HepG2 (cell line): Measurements from ENCODE around the gene GTF2H2C. TPM values are rescaled to one million over a fixed set of nuclear protein-coding genes. Genes with fewer than 3 reads are reported as not detected.
"Not testable (repeated sequence)": the region's sequence is repeated elsewhere in the genome, so short reads cannot be mapped to it uniquely, and the experiment has no call there.

Source experiments
- ELF1 ChIP-seq: sonication (generic); formaldehyde crosslinking; IDR thresholded peaks from 2 replicates; pipeline ENCODE4 v1.4.0; 2020; ENCODE audit warnings: missing genetic modification reagents
- ELF3 ChIP-seq: IDR thresholded peaks from 2 replicates; pipeline ENCODE4 v1.6.1; 2016; ENCODE audit warnings: missing genetic modification reagents, missing compliant biosample characterization
- ETV5 ChIP-seq: IDR thresholded peaks from 2 replicates; pipeline ENCODE4 v1.6.1; 2018; ENCODE audit warnings: missing biosample characterization, missing genetic modification reagents, inconsistent platforms, borderline replicate concordance
- FOSL2 ChIP-seq: sonication (generic); formaldehyde crosslinking; IDR thresholded peaks from 2 replicates; pipeline ENCODE4 v1.4.0; 2020; ENCODE audit warnings: missing genetic modification reagents
- FOXK1 ChIP-seq: sonication (generic); formaldehyde crosslinking; IDR thresholded peaks from 2 replicates; pipeline ENCODE4 v1.4.0; 2020; ENCODE audit warnings: low read depth, missing genetic modification reagents, borderline replicate concordance
- GABPA ChIP-seq, 2 experiments: IDR thresholded peaks; 2 replicates each; pipeline ENCODE4 v1.6.1; 2011 to 2016; ENCODE audit warnings: low read depth in 2 of 2, low read length in 1 of 2, missing biosample characterization in 1 of 2, missing genetic modification characterization in 1 of 2
- HCFC1 ChIP-seq: fragments of 150-350 bp; IDR thresholded peaks from 2 replicates; pipeline ENCODE4 v1.6.1; 2014; ENCODE audit warnings: low read depth, low read length
- KLF16 ChIP-seq, 2 experiments: sonication (generic) in 1 of 2; formaldehyde crosslinking in 1 of 2; IDR thresholded peaks; 2 replicates each; pipeline versions ENCODE4 v1.6.1 to v1.8.0; 2016 to 2023; ENCODE audit warnings: missing genetic modification reagents in 2 of 2, missing compliant biosample characterization in 1 of 2
- MIXL1 ChIP-seq: IDR thresholded peaks from 2 replicates; pipeline ENCODE4 v1.6.1; 2016
- MYC ChIP-seq: sonication (generic); formaldehyde crosslinking; IDR thresholded peaks from 2 replicates; pipeline ENCODE4 v1.9.0; 2021; ENCODE audit warnings: missing genetic modification reagents, borderline replicate concordance
- PHF8 ChIP-seq: sonication (generic); formaldehyde crosslinking; IDR thresholded peaks from 2 replicates; pipeline ENCODE4 v1.5.0; 2020; ENCODE audit warnings: missing genetic modification reagents
- POLR2G ChIP-seq: fragments of 200-400 bp; formaldehyde crosslinking; IDR thresholded peaks from 2 replicates; pipeline ENCODE4 v1.6.1; 2018; ENCODE audit warnings: mild to moderate bottlenecking, low read depth, low read length, moderate library complexity
- RARA ChIP-seq: IDR thresholded peaks from 2 replicates; pipeline ENCODE4 v1.6.1; 2016; ENCODE audit warnings: missing genetic modification reagents, missing compliant biosample characterization
- SALL1 ChIP-seq: sonication (generic); formaldehyde crosslinking; IDR thresholded peaks from 2 replicates; pipeline ENCODE4 v1.8.0; 2022; ENCODE audit warnings: mild to moderate bottlenecking, missing genetic modification reagents
- SOX13 ChIP-seq, 3 experiments: fragments of 450-650 bp in 1 of 3; sonication (generic) in 1 of 3; formaldehyde crosslinking in 1 of 3; IDR thresholded peaks in 2 of 3; conservative IDR thresholded peaks in 1 of 3; 2 replicates each; pipeline versions ENCODE4 v1.5.0 to v1.6.1; 2016 to 2020; ENCODE audit warnings: antibody characterized with exemption in 1 of 3, mild to moderate bottlenecking in 1 of 3, missing compliant biosample characterization in 1 of 3, missing genetic modification reagents in 1 of 3, moderate library complexity in 1 of 3
- STAG1 ChIP-seq: sonication (generic); formaldehyde crosslinking; IDR thresholded peaks from 2 replicates; pipeline ENCODE4 v1.4.0; 2020; ENCODE audit warnings: missing genetic modification reagents
- TAF1 ChIP-seq: sonication (generic); formaldehyde crosslinking; IDR thresholded peaks from 2 replicates; pipeline ENCODE4 v1.4.0; 2020; ENCODE audit warnings: missing genetic modification reagents
- THAP11 ChIP-seq: IDR thresholded peaks from 2 replicates; pipeline ENCODE4 v1.6.1; 2016; ENCODE audit warnings: missing biosample characterization, missing genetic modification reagents
- THRA ChIP-seq: sonication (generic); formaldehyde crosslinking; IDR thresholded peaks from 2 replicates; pipeline ENCODE4 v1.4.0; 2020; ENCODE audit warnings: missing genetic modification reagents, borderline replicate concordance
- ZHX2 ChIP-seq, 2 experiments: sonication (generic) in 1 of 2; formaldehyde crosslinking in 1 of 2; IDR thresholded peaks; 2 replicates each; pipeline versions ENCODE4 v1.6.1 to v1.9.0; 2014 to 2022; ENCODE audit warnings: antibody characterized with exemption in 1 of 2, borderline replicate concordance in 1 of 2, inconsistent platforms in 1 of 2, low read depth in 1 of 2, missing genetic modification reagents in 1 of 2
- polyA plus RNA-seq, 8 experiments: library from polyadenylated mRNA; depleted of rRNA in 3 of 8; stranded (reverse) in 7 of 8; unstranded in 1 of 8; fragments of >200 nt; fragmentation: Illumina TruSeq in 4 of 8; extraction: Trizol in 4 of 8; gene quantifications; 2 replicates each; pipeline versions ENCODE4 v1.2.1 to v1.2.3, GENCODE V29; 2011 to 2016; ENCODE audit warnings: low read depth in 4 of 8, missing spikeins in 1 of 8, mixed read lengths in 1 of 8; ENCODE audit not compliant: insufficient read depth in 1 of 8
- total RNA-seq, 5 experiments: library from RNA; depleted of rRNA; stranded (reverse); fragments of >200 nt; fragmentation: Illumina TruSeq; extraction: Trizol; gene quantifications; 2 replicates each; pipeline ENCODE4 v1.2.3, GENCODE V29; 2016; ENCODE audit warnings: low read depth in 1 of 5
- TF ChIP-seq, protein P1 (sequence below): IDR thresholded peaks from 2 replicates; pipeline ENCODE4 v1.6.1; 2016

Gene GTF2H2C
- total and polyA plus RNA-seq, 2 of the 13 experiments (the other 11 are each of a cell fraction or from before 2014, with no cell fraction given): 29.7 to 62.9 TPM

- TF ChIP-seq ZHX2 (IDR thresholded peaks at IDR 0.05; ENCODE audit: low read depth) (0 out of 2 replicates have a peak, but pooled peaks have one; percentile 24), ETV5 (CRISPR knock-in tag) (peak; percentile 79), POLR2G (peak; percentile 54; the same call in 1 of the 2 replicates), KLF16 (CRISPR knock-in tag; IDR thresholded peaks at IDR 0.05) (peak in 1 of 2 experiments; percentile 52; a peak in 1 of 4 replicates), PHF8 (peak; percentile 71), RARA (CRISPR knock-in tag) (peak; percentile 47), STAG1 (peak; percentile 76), MIXL1 (CRISPR knock-in tag) (0 out of 2 replicates have a peak, but pooled peaks have one; percentile 54), FOXK1 (0 out of 2 replicates have a peak, but pooled peaks have one; percentile 38), THRA (CRISPR knock-in tag) (peak; percentile 48; the same call in 1 of the 2 replicates), THAP11 (CRISPR knock-in tag) (peak; percentile 88), ELF3 (CRISPR knock-in tag) (peak; percentile 79; the same call in 1 of the 2 replicates), FOSL2 (CRISPR knock-in tag) (peak; percentile 49; the same call in 1 of the 2 replicates), SOX13 (CRISPR knock-in tag; conservative IDR thresholded peaks at IDR 0.05 in 1 of 2, IDR thresholded peaks at IDR 0.05 in 1 of 2) (peak in 1 of 2 experiments; percentile 21; a peak in 1 of 4 replicates), GABPA (IDR thresholded peaks at IDR 0.05; ENCODE audit: low read depth, low read length) (peak; percentile 66), GABPA (CRISPR knock-in tag; IDR thresholded peaks at IDR 0.05; ENCODE audit: low read depth) (peak; percentile 89), ELF1 (CRISPR knock-in tag) (peak; percentile 78; the same call in 1 of the 2 replicates), SALL1 (CRISPR knock-in tag) (peak; percentile 40; the same call in 1 of the 2 replicates), TAF1 (peak; percentile 61), HCFC1 (peak; percentile 29; the same call in 1 of the 2 replicates), MYC (CRISPR knock-in tag) (peak; percentile 81; the same call in 1 of the 2 replicates)
- not testable (repeated sequence) for TF ChIP-seq ZHX2 (CRISPR knock-in tag; IDR thresholded peaks at IDR 0.05; ENCODE audit: borderline replicate concordance); SOX13 (IDR thresholded peaks at IDR 0.05)
- TF ChIP-seq, protein P1, sequence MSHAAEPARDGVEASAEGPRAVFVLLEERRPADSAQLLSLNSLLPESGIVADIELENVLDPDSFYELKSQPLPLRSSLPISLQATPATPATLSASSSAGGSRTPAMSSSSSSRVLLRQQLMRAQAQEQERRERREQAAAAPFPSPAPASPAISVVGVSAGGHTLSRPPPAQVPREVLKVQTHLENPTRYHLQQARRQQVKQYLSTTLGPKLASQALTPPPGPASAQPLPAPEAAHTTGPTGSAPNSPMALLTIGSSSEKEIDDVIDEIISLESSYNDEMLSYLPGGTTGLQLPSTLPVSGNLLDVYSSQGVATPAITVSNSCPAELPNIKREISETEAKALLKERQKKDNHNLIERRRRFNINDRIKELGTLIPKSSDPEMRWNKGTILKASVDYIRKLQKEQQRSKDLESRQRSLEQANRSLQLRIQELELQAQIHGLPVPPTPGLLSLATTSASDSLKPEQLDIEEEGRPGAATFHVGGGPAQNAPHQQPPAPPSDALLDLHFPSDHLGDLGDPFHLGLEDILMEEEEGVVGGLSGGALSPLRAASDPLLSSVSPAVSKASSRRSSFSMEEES (CRISPR knock-in tag): 0 out of 2 replicates have a peak, but pooled peaks have one; percentile 36
Observed at GRCh38 chr5:69559908-69560330, at the start of gene GTF2H2C (continued).
